Thyroid gland (tissue), 4 donors: ENCODE results near the gene LRRC36.

ENCODE experiments used
- CTCF ChIP-seq, 6 experiments: fragments of 200-600 bp in 3 of 6; fragments of 450-650 bp in 3 of 6; sonication (generic) in 3 of 6; IDR thresholded peaks; one replicate each; pipeline ENCODE4 v1.5.1; 2016 to 2019; ENCODE audit warnings: antibody characterized with exemption in 6 of 6, mild to moderate bottlenecking in 2 of 6, inconsistent platforms in 1 of 6, moderate library complexity in 1 of 6
- POLR2A ChIP-seq, 2 donors: fragments of 450-650 bp; IDR thresholded peaks; one replicate each; pipeline ENCODE4 v1.6.1; 2017; ENCODE audit warnings: antibody characterized with exemption in 2 of 2, mild to moderate bottlenecking in 2 of 2, moderate library complexity in 1 of 2

GRCh38 chr16:67423015-67423414 is 96.4 kb downstream of the LRRC36 start:
- TF ChIP-seq CTCF (IDR thresholded peaks at IDR 0.05): no peak
- TF ChIP-seq POLR2A (IDR thresholded peaks at IDR 0.05): no peak
